Breast epithelium (tissue), 3 donors: ENCODE measurements around the gene CADM2.

Experiments
- POLR2A ChIP-seq: fragments of 450-650 bp; IDR thresholded peaks from one replicate; pipeline ENCODE4 v1.6.1; 2016; ENCODE audit warnings: antibody characterized with exemption, mild to moderate bottlenecking, moderate library complexity
- POLR2AphosphoS5 ChIP-seq, 3 donors: sonication (generic); formaldehyde crosslinking; IDR thresholded peaks; one replicate each; pipeline ENCODE4 v1.6.1; 2017; ENCODE audit warnings: antibody characterized with exemption in 3 of 3
- TF ChIP-seq, protein P1 (sequence below), 3 donors: fragments of 450-650 bp; IDR thresholded peaks; one replicate each; pipeline ENCODE4 v1.5.1; 2016 to 2017; ENCODE audit warnings: antibody characterized with exemption in 3 of 3, mild to moderate bottlenecking in 3 of 3, moderate library complexity in 3 of 3

DNA sequence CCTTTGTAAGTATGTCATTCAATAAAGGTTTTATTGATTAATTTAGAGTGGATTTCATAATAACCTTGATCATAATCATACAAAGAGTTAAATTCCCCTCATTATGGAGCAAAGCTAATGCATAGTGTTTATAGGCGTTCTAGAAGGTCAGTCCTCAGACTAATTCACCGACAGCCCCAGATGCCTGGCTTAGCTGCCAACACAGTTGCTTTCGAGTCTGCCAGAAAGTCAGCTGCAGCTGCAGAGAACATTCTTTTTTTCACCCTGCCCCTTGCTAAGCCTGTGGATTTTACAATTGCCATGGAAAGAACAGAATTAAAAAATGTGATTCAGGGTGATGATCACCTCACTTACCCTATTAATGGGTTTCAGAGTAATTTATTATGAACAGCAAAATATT, 21.2 kb downstream of the CADM2 start:
- TF ChIP-seq POLR2A (no peak), POLR2AphosphoS5 (IDR thresholded peaks at IDR 0.05) (no peak)
- TF ChIP-seq, protein P1, sequence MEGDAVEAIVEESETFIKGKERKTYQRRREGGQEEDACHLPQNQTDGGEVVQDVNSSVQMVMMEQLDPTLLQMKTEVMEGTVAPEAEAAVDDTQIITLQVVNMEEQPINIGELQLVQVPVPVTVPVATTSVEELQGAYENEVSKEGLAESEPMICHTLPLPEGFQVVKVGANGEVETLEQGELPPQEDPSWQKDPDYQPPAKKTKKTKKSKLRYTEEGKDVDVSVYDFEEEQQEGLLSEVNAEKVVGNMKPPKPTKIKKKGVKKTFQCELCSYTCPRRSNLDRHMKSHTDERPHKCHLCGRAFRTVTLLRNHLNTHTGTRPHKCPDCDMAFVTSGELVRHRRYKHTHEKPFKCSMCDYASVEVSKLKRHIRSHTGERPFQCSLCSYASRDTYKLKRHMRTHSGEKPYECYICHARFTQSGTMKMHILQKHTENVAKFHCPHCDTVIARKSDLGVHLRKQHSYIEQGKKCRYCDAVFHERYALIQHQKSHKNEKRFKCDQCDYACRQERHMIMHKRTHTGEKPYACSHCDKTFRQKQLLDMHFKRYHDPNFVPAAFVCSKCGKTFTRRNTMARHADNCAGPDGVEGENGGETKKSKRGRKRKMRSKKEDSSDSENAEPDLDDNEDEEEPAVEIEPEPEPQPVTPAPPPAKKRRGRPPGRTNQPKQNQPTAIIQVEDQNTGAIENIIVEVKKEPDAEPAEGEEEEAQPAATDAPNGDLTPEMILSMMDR (IDR thresholded peaks at IDR 0.05) = no peak
